Panc1 (cell line): ENCODE data around the gene DOCK4. TPM values are rescaled to one million over a fixed set of nuclear protein-coding genes. Genes with fewer than 3 reads are reported as not detected.

Experiments
- ATAC-seq: fragments of 200-7000 bp; cut with Tn5 transposase; 2 replicates; pipeline ENCODE4 v1.9.1; 2020; ENCODE audit warnings: mild to moderate bottlenecking, moderate library complexity
- BruUV-seq: library from RNA; stranded (reverse); fragments of 400-500 nt; replicated peaks from 2 replicates; lab custom pipeline; 2021; lab: Mats Ljungman, UMichigan
- CTCF ChIA-PET: fragments of 300-600 bp; sonication (Branson Sonifier 250); formaldehyde crosslinking; loops from one replicate; lab custom pipeline; 2022; ENCODE audit warnings: antibody characterized with exemption; lab: Charles Lee
- POLR2A ChIA-PET: fragments of 300-600 bp; sonication (Branson Sonifier 250); formaldehyde crosslinking; loops from one replicate; lab custom pipeline; 2022; ENCODE audit warnings: antibody characterized with exemption; lab: Charles Lee
- DNase-seq: peaks from one replicate; pipeline ENCODE4 v3.0.0-alpha.2; 2010; ENCODE audit warnings: low read depth, low spot score
- H3K27ac ChIP-seq: 2 replicates; pipeline ENCODE4 v1.5.1; 2011; ENCODE audit warnings: mild to moderate bottlenecking, low read length, inconsistent platforms
- H3K27me3 ChIP-seq: fragments of 200-500 bp; sonication (Bioruptor generic); 2 replicates; pipeline ENCODE4 v1.6.0; 2014; ENCODE audit warnings: low read length, inconsistent platforms; ENCODE audit not compliant: control insufficient read depth, insufficient read depth
- H3K36me3 ChIP-seq: fragments of 200-500 bp; sonication (Bioruptor generic); 2 replicates; pipeline ENCODE4 v1.5.1; 2014; ENCODE audit warnings: inconsistent platforms, mild to moderate bottlenecking, low read length, moderate library complexity; ENCODE audit not compliant: control insufficient read depth, insufficient read depth
- H3K4me1 ChIP-seq: 2 replicates; pipeline ENCODE4 v1.5.1; 2011; ENCODE audit warnings: inconsistent platforms, mild to moderate bottlenecking, low read length, moderate library complexity; ENCODE audit not compliant: control insufficient read depth, insufficient read depth
- H3K4me3 ChIP-seq, 2 experiments: 2 replicates each; pipeline ENCODE4 v1.5.1; 2011 to 2012; ENCODE audit warnings: low read depth in 2 of 2, low read length in 2 of 2, mild to moderate bottlenecking in 2 of 2, inconsistent platforms in 1 of 2, moderate library complexity in 1 of 2
- H3K9me3 ChIP-seq: fragments of 200-500 bp; sonication (Bioruptor generic); 2 replicates; pipeline ENCODE4 v1.5.1; 2014; ENCODE audit warnings: low read depth, mild to moderate bottlenecking, inconsistent platforms, low read length, moderate library complexity; ENCODE audit not compliant: control insufficient read depth, insufficient read depth
- POLR2AphosphoS5 ChIP-seq: IDR thresholded peaks from 2 replicates; pipeline ENCODE4 v1.6.1; 2012; ENCODE audit warnings: mild to moderate bottlenecking, low read depth, low read length, moderate library complexity
- SIN3A ChIP-seq: IDR thresholded peaks from 2 replicates; pipeline ENCODE4 v1.6.1; 2012; ENCODE audit warnings: low read depth, mild to moderate bottlenecking, low read length, moderate library complexity, borderline replicate concordance; ENCODE audit not compliant: insufficient read depth
- TCF7L2 ChIP-seq: IDR thresholded peaks from 2 replicates; pipeline ENCODE4 v1.6.1; 2011; ENCODE audit warnings: mild to moderate bottlenecking, low read depth, low read length, inconsistent platforms
- in situ Hi-C: cut with HindIII; loops from 2 replicates; pipeline ENCODE4 v1.10.0; 2016; ENCODE audit warnings: low sequenced_read_pairs, low pct_unique_long_range_greater_than_20kb
- intact Hi-C: fragments of 100-400 bp; cut with micrococcal nuclease; formaldehyde crosslinking; loops from one replicate; pipeline ENCODE4 v1.10.0; 2022; ENCODE audit not compliant: unreplicated experiment
- total RNA-seq: library from RNA; stranded (reverse); gene quantifications from one replicate; pipeline ENCODE4 v1.2.1, GENCODE V29; 2021; ENCODE audit not compliant: unreplicated experiment
- TF ChIP-seq, protein P1 (sequence below): fragments of 450-650 bp; IDR thresholded peaks from 2 replicates; pipeline ENCODE4 v1.5.1; 2017; ENCODE audit warnings: mild to moderate bottlenecking
- TF ChIP-seq, protein P2 (sequence below), 2 experiments: IDR thresholded peaks; 2 replicates each; pipeline ENCODE4 v1.6.1; 2011 to 2012; ENCODE audit warnings: low read depth in 2 of 2, control low read depth in 1 of 2, low read length in 1 of 2, mild to moderate bottlenecking in 1 of 2, moderate library complexity in 1 of 2; ENCODE audit not compliant: insufficient read depth in 1 of 2

DOCK4 gene
- total RNA-seq, 1 experiment from 2014 or later, result 10.8 TPM

GRCh38 chr7:111873963-111874690 is 332.1 kb downstream of the DOCK4 start:
- in situ Hi-C loops, result no loop called here
- intact Hi-C loops, result no loop called here
- Histone ChIP-seq H3K36me3 (no peaks in the 10 kb centered on the region), H3K4me1 (no peaks in the 10 kb centered on the region), H3K27ac (no peak overlapping the region), H3K4me3 (no peak overlapping the region), H3K9me3 (no peaks in the 10 kb centered on the region), H3K27me3 (no peaks in the 10 kb centered on the region)
- no TSS peak for BruUV-seq
- DNase-seq (no peak), ATAC-seq (no peak)
- POLR2A ChIA-PET, result no interaction called here
- TF ChIP-seq TCF7L2 (no peak), SIN3A (no peak), POLR2AphosphoS5 (no peak)
- TF ChIP-seq, protein P1, sequence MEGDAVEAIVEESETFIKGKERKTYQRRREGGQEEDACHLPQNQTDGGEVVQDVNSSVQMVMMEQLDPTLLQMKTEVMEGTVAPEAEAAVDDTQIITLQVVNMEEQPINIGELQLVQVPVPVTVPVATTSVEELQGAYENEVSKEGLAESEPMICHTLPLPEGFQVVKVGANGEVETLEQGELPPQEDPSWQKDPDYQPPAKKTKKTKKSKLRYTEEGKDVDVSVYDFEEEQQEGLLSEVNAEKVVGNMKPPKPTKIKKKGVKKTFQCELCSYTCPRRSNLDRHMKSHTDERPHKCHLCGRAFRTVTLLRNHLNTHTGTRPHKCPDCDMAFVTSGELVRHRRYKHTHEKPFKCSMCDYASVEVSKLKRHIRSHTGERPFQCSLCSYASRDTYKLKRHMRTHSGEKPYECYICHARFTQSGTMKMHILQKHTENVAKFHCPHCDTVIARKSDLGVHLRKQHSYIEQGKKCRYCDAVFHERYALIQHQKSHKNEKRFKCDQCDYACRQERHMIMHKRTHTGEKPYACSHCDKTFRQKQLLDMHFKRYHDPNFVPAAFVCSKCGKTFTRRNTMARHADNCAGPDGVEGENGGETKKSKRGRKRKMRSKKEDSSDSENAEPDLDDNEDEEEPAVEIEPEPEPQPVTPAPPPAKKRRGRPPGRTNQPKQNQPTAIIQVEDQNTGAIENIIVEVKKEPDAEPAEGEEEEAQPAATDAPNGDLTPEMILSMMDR, result no peak
- TF ChIP-seq, protein P2, sequence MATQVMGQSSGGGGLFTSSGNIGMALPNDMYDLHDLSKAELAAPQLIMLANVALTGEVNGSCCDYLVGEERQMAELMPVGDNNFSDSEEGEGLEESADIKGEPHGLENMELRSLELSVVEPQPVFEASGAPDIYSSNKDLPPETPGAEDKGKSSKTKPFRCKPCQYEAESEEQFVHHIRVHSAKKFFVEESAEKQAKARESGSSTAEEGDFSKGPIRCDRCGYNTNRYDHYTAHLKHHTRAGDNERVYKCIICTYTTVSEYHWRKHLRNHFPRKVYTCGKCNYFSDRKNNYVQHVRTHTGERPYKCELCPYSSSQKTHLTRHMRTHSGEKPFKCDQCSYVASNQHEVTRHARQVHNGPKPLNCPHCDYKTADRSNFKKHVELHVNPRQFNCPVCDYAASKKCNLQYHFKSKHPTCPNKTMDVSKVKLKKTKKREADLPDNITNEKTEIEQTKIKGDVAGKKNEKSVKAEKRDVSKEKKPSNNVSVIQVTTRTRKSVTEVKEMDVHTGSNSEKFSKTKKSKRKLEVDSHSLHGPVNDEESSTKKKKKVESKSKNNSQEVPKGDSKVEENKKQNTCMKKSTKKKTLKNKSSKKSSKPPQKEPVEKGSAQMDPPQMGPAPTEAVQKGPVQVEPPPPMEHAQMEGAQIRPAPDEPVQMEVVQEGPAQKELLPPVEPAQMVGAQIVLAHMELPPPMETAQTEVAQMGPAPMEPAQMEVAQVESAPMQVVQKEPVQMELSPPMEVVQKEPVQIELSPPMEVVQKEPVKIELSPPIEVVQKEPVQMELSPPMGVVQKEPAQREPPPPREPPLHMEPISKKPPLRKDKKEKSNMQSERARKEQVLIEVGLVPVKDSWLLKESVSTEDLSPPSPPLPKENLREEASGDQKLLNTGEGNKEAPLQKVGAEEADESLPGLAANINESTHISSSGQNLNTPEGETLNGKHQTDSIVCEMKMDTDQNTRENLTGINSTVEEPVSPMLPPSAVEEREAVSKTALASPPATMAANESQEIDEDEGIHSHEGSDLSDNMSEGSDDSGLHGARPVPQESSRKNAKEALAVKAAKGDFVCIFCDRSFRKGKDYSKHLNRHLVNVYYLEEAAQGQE (IDR thresholded peaks at IDR 0.05; ENCODE audit: insufficient read depth in 1 of 2, low read depth in 2 of 2, low read length in 1 of 2), result no peak
- CTCF ChIA-PET, result no interaction called here

DNA sequence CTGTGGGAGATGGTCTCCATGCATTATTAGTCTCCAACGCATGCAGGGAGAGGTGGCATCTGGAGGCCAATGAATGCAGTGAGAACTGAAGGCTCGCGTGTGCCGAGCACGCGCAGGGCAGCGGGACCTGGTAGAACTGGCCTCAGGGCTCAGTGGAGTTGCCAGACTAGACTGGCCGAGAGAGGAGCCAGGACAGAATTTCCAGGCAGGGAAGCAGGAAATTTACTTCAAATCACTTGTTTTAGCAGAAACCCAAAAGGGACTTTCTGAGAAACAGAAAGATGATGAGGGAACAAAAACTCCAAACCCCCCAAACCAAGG is 332.9 kb downstream of the DOCK4 start:
- TF ChIP-seq, protein P2 (IDR thresholded peaks at IDR 0.05; ENCODE audit: insufficient read depth in 1 of 2, low read depth in 2 of 2, low read length in 1 of 2), result no peak
- TF ChIP-seq SIN3A, result no peak
- Histone ChIP-seq H3K36me3 (no peaks in the 10 kb centered on the region), H3K4me1 (no peaks in the 10 kb centered on the region), H3K27me3 (no peaks in the 10 kb centered on the region), H3K27ac (no peak overlapping the region), H3K4me3 (no peak overlapping the region), H3K9me3 (no peaks in the 10 kb centered on the region)
- in situ Hi-C loops, result no loop called here
- DNase-seq (no peak), ATAC-seq (no peak)
- CTCF ChIA-PET, result no interaction called here
- intact Hi-C loops, result no loop called here
- POLR2A ChIA-PET, result no interaction called here
- no TSS peak for BruUV-seq
